Measurements from ENCODE around the gene NDN. TPM values are rescaled to one million over a fixed set of nuclear protein-coding genes. Genes with fewer than 3 reads are reported as not detected.

NDN gene
- total and polyA plus RNA-seq, 2 of the 8 experiments (the other 6 are each of a cell fraction or from before 2014, with no cell fraction given): 29.4 to 39.3 TPM

DNA sequence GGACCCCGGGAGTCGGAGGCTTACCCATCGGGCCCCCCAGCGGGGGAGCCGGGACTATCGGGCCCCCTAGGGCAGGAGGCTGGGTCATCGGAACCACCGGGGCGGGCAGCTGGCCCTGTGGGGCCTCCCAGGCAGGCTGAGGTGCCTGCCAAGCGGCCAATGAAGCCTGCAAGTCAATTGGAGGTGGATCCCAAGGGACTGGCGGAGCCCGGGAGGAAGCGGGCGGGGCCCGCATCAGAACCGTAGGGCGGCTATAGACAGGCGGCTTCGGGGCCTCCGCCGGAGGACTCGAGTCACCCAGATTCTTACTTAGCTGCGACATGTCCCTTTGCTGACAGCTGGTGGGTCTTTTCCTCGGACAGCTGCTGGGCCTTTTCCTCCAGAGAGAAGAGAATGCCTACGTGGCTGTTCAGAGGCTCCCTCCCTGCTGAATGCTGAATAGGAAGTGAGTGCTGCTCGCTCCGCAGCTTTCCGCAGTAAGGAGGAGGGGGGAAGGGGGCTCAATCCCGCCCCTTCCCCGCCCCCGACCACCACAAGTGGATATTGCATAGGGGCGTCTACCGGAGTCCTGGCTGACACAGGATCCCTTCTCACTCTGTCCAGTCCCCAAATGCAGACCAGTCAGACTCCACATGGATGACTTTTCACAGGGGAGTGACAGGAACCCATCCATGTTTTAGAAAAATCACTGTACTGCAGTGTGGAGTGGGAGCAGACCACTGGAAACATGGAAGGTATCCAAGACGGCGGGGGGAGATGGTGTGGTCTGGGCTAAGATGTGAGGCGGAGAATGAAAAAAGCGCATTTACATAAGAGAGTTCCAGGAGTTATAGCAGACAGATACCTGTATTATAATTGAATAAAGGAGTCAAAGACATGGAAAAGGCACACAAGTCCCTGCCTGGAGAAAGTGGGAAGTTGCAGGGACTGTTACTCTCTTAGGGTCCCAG is 39.4 kb downstream of the NDN start, which contains the start of gene MAGEL2 (continued):
- TF ChIP-seq TEAD4 (IDR thresholded peaks at IDR 0.05; ENCODE audit: low read depth, low read length) (no peak), JUND (IDR thresholded peaks at IDR 0.05; ENCODE audit: low read length) (peak; percentile 79; the same call in 1 of the 2 replicates), POLR2AphosphoS5 (IDR thresholded peaks at IDR 0.05; ENCODE audit: low read depth, low read length) (no peak), TBP (IDR thresholded peaks at IDR 0.05; ENCODE audit: low read depth, low read length) (peak; percentile 61; the same call in 1 of the 2 replicates), SP1 (IDR thresholded peaks at IDR 0.05; ENCODE audit: low read depth, low read length) (peak; percentile 38; the same call in 1 of the 2 replicates), CHD1 (IDR thresholded peaks at IDR 0.05; ENCODE audit: low read depth, low read length) (peak; percentile 78), MAFK (IDR thresholded peaks at IDR 0.05; ENCODE audit: low read depth, low read length) (no peak), SP4 (IDR thresholded peaks at IDR 0.05; ENCODE audit: low read length) (no peak), PHF8 (conservative IDR thresholded peaks at IDR 0.05; ENCODE audit: low read depth, low read length) (0 out of 2 replicates have a peak, but pooled peaks have one; percentile 17), RXRA (IDR thresholded peaks at IDR 0.05; ENCODE audit: insufficient read depth, low read depth, low read length) (no peak), TAF7 (optimal IDR thresholded peaks at IDR 0.05; ENCODE audit: borderline replicate concordance, low read depth, low read length) (peak; percentile 38), RBBP5 (IDR thresholded peaks at IDR 0.05; ENCODE audit: borderline replicate concordance, low read depth, low read length) (0 out of 2 replicates have a peak, but pooled peaks have one; percentile 69), KDM1A (IDR thresholded peaks at IDR 0.05; ENCODE audit: borderline replicate concordance, low read length) (no peak), RAD21 (IDR thresholded peaks at IDR 0.05 in 1 of 2, conservative IDR thresholded peaks at IDR 0.05 in 1 of 2; ENCODE audit: low read depth in 2 of 2, low read length in 2 of 2) (no peak), TAF1 (IDR thresholded peaks at IDR 0.05; ENCODE audit: low read depth, low read length) (peak; percentile 78), KDM4A (IDR thresholded peaks at IDR 0.05; ENCODE audit: low read depth, low read length, severe bottlenecking) (peak; percentile 22), EGR1 (IDR thresholded peaks at IDR 0.05; ENCODE audit: borderline replicate concordance, low read depth, low read length) (0 out of 2 replicates have a peak, but pooled peaks have one; percentile 27), POLR2A (IDR thresholded peaks at IDR 0.05; ENCODE audit: control extremely low read depth in 1 of 2, low read depth in 2 of 2, low read length in 2 of 2) (no peak), TCF12 (IDR thresholded peaks at IDR 0.05; ENCODE audit: low read depth, low read length) (no peak), HDAC2 (IDR thresholded peaks at IDR 0.05; ENCODE audit: borderline replicate concordance in 1 of 2, low read depth in 2 of 2, low read length in 2 of 2) (no peak)

All from H1 (cell line).